Placental epithelial cell (primary cell): ENCODE measurements around the gene RPL13. TPM values are rescaled to one million over a fixed set of nuclear protein-coding genes. Genes with fewer than 3 reads are reported as not detected.

ENCODE experiments used
- small RNA-seq: library from RNA; depleted of rRNA; stranded (forward); fragments of <200 nt; gene quantifications from one replicate; pipeline ENCODE3, GENCODE V24; 2012
- total RNA-seq: library from RNA; depleted of rRNA; stranded (reverse); fragments of >200 nt; gene quantifications from 2 replicates; pipeline ENCODE4 v1.2.3, GENCODE V29; 2012

Gene RPL13
- total RNA-seq = 2,619 and 3,285 TPM in 2 replicates

DNA sequence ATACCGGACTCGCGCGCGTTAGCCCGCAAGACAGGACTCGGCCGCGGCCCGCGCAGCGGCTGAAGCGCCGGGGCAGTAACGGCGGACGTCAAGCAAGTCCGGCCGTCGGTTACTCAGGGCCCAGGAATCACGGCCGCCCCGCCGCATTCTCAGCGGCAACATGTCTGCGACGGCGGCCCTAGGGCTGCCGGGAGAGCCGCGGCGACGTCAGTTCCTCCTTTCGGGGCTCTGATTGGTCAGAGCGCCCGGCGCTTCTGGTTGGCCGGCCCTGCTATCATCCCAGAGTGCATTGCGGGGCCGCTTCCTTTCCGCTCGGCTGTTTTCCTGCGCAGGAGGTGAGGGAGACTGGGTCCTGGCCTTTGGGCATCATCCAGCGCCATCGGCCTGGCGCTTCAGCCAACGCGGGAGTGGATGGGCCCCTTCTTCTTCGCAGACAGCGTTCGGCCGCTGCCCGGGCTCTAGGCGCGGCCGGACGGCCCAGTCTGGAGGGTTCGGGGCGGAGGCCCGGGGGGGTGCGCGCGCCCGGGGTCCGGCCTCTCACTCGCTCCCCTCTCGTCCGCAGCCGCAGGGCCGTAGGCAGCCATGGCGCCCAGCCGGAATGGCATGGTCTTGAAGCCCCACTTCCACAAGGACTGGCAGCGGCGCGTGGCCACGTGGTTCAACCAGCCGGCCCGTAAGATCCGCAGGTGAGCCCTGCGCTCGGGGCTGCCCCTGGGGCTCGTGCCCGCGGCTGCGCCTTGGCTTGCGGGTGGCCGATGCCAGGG, at the start of gene RPL13:
Gene RPL13, plus strand, starts transcription at position 305 of the 764 bp plus-strand sequence. Its CDS starts 278 bp downstream, at position 583.

DNA sequence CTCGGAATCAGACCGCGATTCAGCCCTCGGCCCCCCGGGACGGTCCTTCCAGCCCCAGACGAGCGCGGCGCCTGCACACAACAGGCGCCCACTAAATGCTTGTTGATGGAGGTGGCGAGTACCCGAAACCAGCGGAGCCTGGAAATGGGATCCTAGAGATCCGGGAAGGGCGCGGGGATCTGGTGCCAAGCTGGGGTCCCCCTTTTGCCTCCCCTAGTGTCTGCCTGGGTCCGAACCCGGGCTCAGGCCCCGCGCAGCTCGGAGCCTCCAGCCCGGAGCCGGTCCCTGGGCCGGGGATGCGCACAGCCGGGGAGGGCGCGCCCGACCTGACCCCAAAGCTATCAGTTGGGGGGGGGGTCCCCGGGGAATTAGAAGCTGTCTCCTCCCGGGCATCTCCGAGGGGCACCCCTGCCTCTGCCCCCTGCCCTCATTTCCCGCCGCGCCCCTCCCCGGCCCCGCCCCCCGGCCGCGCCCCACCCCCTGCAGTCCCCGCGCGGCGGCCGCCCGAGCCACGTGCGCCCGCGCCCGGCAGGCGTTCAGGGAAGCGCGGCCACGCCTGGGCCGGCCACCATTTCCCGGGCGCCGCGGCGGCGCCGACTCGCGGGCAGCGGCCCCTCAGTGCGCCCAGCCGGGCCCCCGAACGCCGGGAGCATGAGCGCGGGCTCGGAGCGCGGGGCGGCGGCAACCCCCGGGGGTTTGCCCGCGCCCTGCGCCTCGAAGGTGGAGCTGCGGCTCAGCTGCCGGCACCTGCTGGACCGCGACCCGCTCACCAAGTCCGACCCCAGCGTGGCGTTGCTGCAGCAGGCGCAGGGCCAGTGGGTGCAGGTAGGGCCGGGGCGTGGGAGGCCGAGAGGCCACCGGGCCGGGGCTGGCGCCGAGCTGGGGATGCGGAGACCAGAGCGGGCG, 15.0 kb downstream of the RPL13 start, which contains the start of gene CPNE7:
Gene CPNE7, plus strand, starts transcription at position 512 of the 906 bp plus-strand sequence. Its CDS starts 140 bp downstream, at position 652.

DNA sequence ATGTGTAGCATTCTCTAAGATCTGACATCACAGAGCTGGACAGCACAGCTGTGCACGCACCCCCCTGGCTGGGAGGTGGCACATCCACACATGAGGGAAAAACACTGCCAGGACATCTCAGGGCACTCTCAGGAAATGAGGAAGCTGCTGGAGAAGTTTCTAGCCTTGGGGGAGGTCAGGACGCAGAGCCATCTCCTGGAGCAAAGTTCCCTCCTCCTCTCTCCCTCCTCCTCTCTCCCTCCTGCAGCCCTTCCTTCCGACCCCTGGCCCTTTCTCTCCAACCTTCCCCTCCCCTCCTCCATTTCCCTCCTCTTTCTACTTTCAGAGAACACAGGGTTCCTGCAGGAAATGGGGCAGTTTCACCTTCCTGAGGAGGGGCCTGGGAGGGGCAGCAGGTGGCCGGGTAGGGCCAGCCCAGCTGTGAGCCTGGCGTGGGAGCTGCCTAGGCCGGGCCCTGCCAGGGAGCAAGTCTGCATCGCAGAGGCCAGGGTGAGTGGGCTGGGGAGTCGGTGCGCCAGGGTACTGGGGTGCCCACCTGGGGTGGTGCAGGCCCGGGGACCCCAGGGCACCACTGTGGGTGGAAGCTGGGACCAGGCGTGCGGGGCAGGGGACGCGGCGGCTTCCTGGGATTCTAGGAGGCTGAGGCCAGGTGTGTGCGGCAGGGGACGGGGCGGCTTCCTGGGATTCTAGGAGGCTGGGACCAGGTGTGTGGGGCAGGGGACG, 52.9 kb downstream of the RPL13 start, which contains the start of gene DPEP1:
Gene DPEP1, plus strand, starts transcription at position 412 of the 723 bp plus-strand sequence. CDS start 16,769 bp downstream, outside the sequence.

Small RNA genes within 50 kb of the gene (small RNA-seq; reads per million reads assigned to genes)
- not detected for gene SNORD68

Other genes with a start within 250 kb of the RPL13 start
- gene ANKRD11, start 70.1 kb upstream of the RPL13 start, total RNA-seq = 48.4 and 69.1 TPM in 2 replicates
- 104 and 111 TPM in 2 replicates for gene SPG7, start 52.3 kb upstream of the RPL13 start, total RNA-seq
- 0.43 and 2.4 TPM in 2 replicates for gene CPNE7, start 15.1 kb downstream of the RPL13 start, total RNA-seq
- gene DPEP1, start 53.0 kb downstream of the RPL13 start, total RNA-seq = not detected in 2 replicates
- gene CHMP1A, start 97.0 kb downstream of the RPL13 start, total RNA-seq = 124 and 146 TPM in 2 replicates
- gene SPATA33, start 97.2 kb downstream of the RPL13 start, total RNA-seq = 3.6 and 4.3 TPM in 2 replicates
- gene CDK10, start 126.0 kb downstream of the RPL13 start, total RNA-seq = 37.3 and 48.9 TPM in 2 replicates
- 6.3 and 10.7 TPM in 2 replicates for gene SPATA2L, start 141.0 kb downstream of the RPL13 start, total RNA-seq
- gene VPS9D1, start 160.2 kb downstream of the RPL13 start, total RNA-seq = 9.8 and 10.2 TPM in 2 replicates
- gene ZNF276, start 160.9 kb downstream of the RPL13 start, total RNA-seq = 14.7 and 18.8 TPM in 2 replicates